GM18526 (cell line): Measurements from ENCODE around the gene LRSAM1.

ENCODE experiments used
- POLR2A ChIP-seq: IDR thresholded peaks from 3 replicates; pipeline ENCODE4 v1.6.1; 2011; ENCODE audit not compliant: insufficient read length; ENCODE audit errors: extremely low read depth

LRSAM1 gene

GRCh38 chr9:127446713-127447415 is 4.4 kb upstream of the LRSAM1 start:
- TF ChIP-seq POLR2A = no peak

- no peak for TF ChIP-seq POLR2A
These were observed 3.7 kb upstream of the LRSAM1 start for GRCh38 chr9:127447416-127448111.

- TF ChIP-seq POLR2A = no peak
These were observed 3.1 kb upstream of the LRSAM1 start for GRCh38 chr9:127448112-127448805.

- TF ChIP-seq POLR2A = no peak
These were observed 1.9 kb upstream of the LRSAM1 start for GRCh38 chr9:127449332-127449966.

- no peak for TF ChIP-seq POLR2A
These were observed 1.0 kb upstream of the LRSAM1 start for GRCh38 chr9:127450243-127450760.

- no peak for TF ChIP-seq POLR2A
These were observed 223 bp downstream of the LRSAM1 start for GRCh38 chr9:127451608-127451857.

- TF ChIP-seq POLR2A = no peak
These were observed 747 bp downstream of the LRSAM1 start for GRCh38 chr9:127451858-127452656.

GRCh38 chr9:127452691-127453090 is 1.4 kb downstream of the LRSAM1 start:
- no peak for TF ChIP-seq POLR2A

GRCh38 chr9:127455324-127455992 is 4.1 kb downstream of the LRSAM1 start:
- TF ChIP-seq POLR2A = no peak

GRCh38 chr9:127457191-127457878 is 6.0 kb downstream of the LRSAM1 start:
- no peak for TF ChIP-seq POLR2A

- TF ChIP-seq POLR2A = no peak
These were observed 7.6 kb downstream of the LRSAM1 start for GRCh38 chr9:127458921-127459320.

- TF ChIP-seq POLR2A = no peak
These were observed 12.1 kb downstream of the LRSAM1 start for GRCh38 chr9:127463382-127463781.

- TF ChIP-seq POLR2A = no peak
These were observed 12.6 kb downstream of the LRSAM1 start for GRCh38 chr9:127463911-127464310.

GRCh38 chr9:127467621-127468020 is 16.3 kb downstream of the LRSAM1 start:
- TF ChIP-seq POLR2A = no peak

- no peak for TF ChIP-seq POLR2A
These were observed 19.4 kb downstream of the LRSAM1 start for GRCh38 chr9:127470662-127471061.
